SK-MEL-5 (cell line): ENCODE results near the gene WTAP. TPM values are rescaled to one million over a fixed set of nuclear protein-coding genes. Genes with fewer than 3 reads are reported as not detected.
"Not testable (repeated sequence)": the region's sequence is repeated elsewhere in the genome, so short reads cannot be mapped to it uniquely, and the experiment has no call there.

Experiments used
- DNase-seq: peaks from one replicate; pipeline ENCODE4 v3.0.0-alpha.2; 2016; ENCODE audit warnings: low read depth, low spot score
- in situ Hi-C: cut with HindIII; loops from 2 replicates; pipeline ENCODE4 v1.10.0; 2016; ENCODE audit warnings: low sequenced_read_pairs, high pct_unique_total_duplicates, low pct_unique_long_range_greater_than_20kb
- polyA plus RNA-seq, 2 experiments: library from polyadenylated mRNA; depleted of rRNA; stranded (reverse); fragments of >200 nt; gene quantifications; 2 replicates each; pipeline ENCODE4 v1.2.3, GENCODE V29; 2015
- total RNA-seq: library from RNA; depleted of rRNA; stranded (reverse); fragments of >200 nt; shearing (Covaris generic); gene quantifications from 2 replicates; pipeline ENCODE4 v1.2.3, GENCODE V29; 2014; rRNA removed

WTAP gene
- total RNA-seq: 59.6 and 59.7 TPM in 2 replicates
- 28.8 and 34.7 TPM in 2 replicates for polyA plus RNA-seq (2015; cell fraction: cytosol; rRNA removed)
- 30.7 and 32.3 TPM in 2 replicates for polyA plus RNA-seq (2015; cell fraction: nucleus; rRNA removed)

DNA sequence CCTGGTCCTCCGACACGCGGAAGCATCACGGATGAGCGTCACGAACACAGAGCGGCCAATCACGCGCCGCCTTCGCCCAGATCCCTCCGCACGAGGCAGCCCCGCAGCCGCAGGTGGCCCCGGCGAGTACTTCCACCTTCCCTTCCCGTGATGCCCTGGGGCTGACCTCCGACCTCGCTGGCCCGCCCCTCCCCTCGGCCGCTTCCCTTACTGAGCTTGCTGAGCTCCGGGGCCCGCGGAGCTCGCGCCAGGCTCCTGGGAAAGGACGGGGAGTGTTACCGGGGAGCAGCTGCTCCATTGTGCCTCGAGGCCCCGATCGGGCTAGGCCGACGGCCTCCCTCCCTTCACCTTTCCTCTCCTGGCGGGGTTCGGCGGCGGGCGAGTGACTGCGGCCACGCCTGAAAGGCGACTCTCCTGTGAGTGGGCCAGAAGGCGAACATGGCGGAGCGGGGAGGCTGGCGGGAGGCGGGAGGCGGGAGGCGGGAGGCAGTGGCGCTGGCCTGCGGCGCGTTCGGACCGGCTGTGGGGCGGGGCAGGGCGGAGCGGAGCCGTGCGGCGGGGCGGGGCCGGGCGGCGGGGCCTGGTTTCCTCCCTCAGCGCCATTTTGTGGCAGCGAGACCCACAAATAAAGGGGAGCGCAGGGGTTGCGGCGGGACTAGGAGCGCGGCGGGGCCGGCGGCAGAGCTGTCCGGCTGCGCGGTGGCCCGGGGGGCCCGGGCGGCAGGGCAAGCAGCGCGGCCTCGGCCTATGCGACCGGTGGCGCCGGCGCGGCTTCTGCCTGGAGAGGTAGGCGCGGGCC, at the start of gene WTAP:
Gene WTAP, plus strand, starts transcription at position 589 of the 799 bp plus-strand sequence. CDS start 8,760 bp downstream, outside the sequence.
- in situ Hi-C loops: no loop called here
- peak; percentile 91 for DNase-seq

- in situ Hi-C loops: no loop called here
- DNase-seq: no peak
Observed at GRCh38 chr6:159677506-159678165, 49.7 kb upstream of the WTAP start.

DNA sequence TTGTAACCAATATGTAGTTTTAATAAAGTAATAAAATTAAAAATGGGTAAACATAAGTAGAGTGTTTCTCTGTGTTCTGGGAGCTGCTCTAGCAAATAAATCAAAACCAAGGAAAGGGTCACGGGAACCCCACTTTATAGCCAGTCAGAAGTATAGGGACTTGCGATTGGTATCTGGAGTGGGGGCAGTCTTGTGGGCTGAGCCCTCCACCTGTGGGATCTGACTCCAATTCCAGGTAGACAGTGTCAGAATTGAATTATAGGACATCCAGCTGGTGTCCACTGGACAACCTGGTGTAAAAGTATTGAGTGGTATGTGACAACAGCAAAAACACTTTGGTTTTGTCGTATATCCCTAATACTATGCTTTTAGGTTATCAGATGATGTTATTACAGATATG, 48.7 kb upstream of the WTAP start:
- in situ Hi-C loops: no loop called here

GRCh38 chr6:159679091-159680077, 47.9 kb upstream of the WTAP start:
- DNase-seq: no peak
- in situ Hi-C loops: no loop called here

More for the DNA sequence above, 48.7 kb upstream of the WTAP start:
- DNase-seq: no peak

- in situ Hi-C loops: no loop called here
- no peak for DNase-seq
Observed at GRCh38 chr6:159680104-159680503, 47.2 kb upstream of the WTAP start.

- DNase-seq: no peak
- in situ Hi-C loops: no loop called here
Observed at GRCh38 chr6:159681191-159681880, 46.0 kb upstream of the WTAP start.

DNA sequence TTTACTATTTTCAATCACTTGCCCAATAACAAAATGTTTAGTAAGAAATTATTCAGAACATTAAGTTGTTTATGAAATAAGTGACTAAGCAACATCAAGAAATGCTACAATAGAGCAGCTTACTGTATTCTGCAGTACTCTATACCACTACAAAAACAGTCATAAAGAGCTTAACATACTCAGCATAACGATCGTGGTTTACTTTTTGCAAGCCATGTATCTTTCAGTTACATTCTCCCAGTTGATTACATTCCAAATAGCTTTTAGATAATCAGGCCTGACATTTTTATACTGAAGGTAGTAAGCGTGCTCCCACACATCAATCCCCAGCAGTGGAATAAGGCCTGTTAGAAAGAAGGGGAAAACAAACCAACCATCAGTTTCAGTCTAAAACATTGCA, 45.0 kb upstream of the WTAP start:
- in situ Hi-C loops: no loop called here
- DNase-seq: no peak

DNA sequence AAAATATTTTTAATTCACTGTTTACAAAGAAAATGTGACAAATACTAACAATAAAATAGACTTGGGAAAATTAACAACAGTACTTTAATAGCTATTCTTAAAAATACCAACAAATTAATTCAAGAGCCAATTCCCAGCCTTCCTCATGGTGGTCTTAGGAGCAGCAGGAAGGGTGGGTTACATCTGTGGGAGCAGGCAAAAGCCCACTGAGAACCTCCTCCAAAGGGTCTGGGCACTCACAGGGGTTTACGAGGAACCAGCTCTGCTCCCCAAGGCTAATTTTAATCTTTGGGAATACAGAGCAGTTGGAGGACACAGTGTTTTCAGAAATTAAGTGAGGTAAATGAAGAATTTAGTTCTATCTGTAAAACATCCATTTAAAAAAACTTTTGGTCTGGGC, 44.5 kb upstream of the WTAP start:
- in situ Hi-C loops: no loop called here
- DNase-seq: no peak

DNA sequence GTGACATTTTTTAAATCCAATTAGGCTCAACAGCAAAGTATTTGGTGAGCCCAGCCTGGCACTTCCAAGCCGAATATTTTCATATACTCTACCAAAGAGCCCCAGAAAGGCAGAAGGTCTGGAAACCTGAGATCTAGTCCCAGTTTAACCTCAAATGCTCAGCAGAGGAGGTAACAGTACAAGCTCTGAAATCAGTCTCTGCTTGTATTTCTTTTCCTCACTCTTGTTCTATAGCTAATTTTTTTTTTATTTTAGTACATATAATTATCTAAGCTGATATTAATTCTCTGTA, 43.3 kb upstream of the WTAP start:
- in situ Hi-C loops: no loop called here

GRCh38 chr6:159686040-159686439, 41.3 kb upstream of the WTAP start:
- in situ Hi-C loops: no loop called here
- DNase-seq: no peak

More for the DNA sequence above, 43.3 kb upstream of the WTAP start:
- no peak for DNase-seq

- DNase-seq: no peak
- in situ Hi-C loops: no loop called here
Observed at GRCh38 chr6:159686703-159687102, 40.6 kb upstream of the WTAP start.

- in situ Hi-C loops: no loop called here
- DNase-seq: peak; percentile 21
Observed at GRCh38 chr6:159687341-159687740, 40.0 kb upstream of the WTAP start.

DNA sequence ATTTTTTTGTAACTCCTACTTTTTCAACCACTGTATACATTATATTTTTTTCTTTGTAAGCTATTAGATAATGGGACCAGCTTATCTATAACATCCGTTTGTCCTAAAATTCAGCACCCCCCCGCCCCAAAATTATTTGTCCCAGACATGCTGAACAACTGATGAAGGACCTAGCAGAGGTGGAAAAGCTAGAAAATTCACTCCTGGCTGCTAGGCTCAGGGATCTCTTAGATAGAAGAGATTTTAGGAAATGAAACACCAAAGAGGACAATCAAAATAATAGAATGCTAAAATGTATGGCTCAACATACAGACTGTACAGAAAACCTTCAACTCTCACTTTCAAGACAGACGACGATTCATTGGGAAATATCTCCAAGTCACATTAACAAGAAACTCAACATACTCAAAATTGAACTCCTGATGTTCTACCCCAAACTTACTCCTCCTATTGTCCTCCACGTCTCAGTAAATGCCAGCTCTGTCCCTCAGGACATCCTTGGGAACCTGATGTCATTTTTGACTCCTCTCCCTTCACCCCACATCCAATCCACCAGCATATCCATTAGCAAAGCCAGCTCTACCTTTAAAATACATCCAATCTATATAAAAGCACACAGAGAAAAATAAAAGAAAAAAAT, 38.9 kb upstream of the WTAP start:
- in situ Hi-C loops: no loop called here

GRCh38 chr6:159689001-159689400, 38.3 kb upstream of the WTAP start:
- in situ Hi-C loops: no loop called here
- DNase-seq: no peak

More for the DNA sequence above, 38.9 kb upstream of the WTAP start:
- no peak for DNase-seq

GRCh38 chr6:159690135-159690534, 37.2 kb upstream of the WTAP start:
- DNase-seq, in situ Hi-C loops: not testable (repeated sequence)

GRCh38 chr6:159691133-159691962, 36.0 kb upstream of the WTAP start:
- DNase-seq: peak; percentile 78
- in situ Hi-C loops: no loop called here
